ENCODE measurements around the gene BSND. TPM values are rescaled to one million over a fixed set of nuclear protein-coding genes. Genes with fewer than 3 reads are reported as not detected.
A peak's percentile ranks its signal among the peaks of the same experiment; 100 is the strongest.

BSND gene
- total and polyA plus RNA-seq, 9 of the 15 experiments (the other 6 are each of a cell fraction or from before 2014, with no cell fraction given): not detected

DNA sequence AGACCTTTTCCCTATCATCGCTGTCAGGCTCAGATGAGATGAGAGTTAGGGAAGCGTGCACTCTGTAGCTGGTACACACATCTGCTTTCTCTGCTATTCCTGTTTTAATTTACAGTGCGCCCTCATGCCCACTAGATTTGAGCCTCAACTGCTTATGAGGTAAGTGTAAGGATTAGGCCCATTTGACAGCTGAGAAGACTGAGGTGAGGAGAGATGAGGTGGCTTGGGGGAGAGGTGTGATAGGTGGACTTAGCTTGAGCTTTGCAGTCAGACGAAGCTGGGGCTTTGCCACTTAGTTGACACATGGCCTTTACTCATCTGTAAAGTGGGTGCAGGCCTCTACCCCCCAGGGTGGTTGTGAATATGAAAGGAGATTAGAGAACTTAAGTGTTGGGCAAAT, 9.8 kb upstream of the BSND start (continued):
- TF ChIP-seq KDM1A (IDR thresholded peaks at IDR 0.05): 0 out of 4 replicates have a peak, but pooled peaks of 1 of the 2 experiments have one; percentile 25
- no peak for TF ChIP-seq ZNF511 (CRISPR knock-in tag; IDR thresholded peaks at IDR 0.05)
- TF ChIP-seq ADNP (tag; IDR thresholded peaks at IDR 0.05): peak; percentile 63; the same call in 1 of the 2 replicates
- TF ChIP-seq BCOR (IDR thresholded peaks at IDR 0.05): peak; percentile 78
- no peak for TF ChIP-seq ZNF431 (CRISPR knock-in tag; IDR thresholded peaks at IDR 0.05)
- no peak for TF ChIP-seq ZZZ3 (IDR thresholded peaks at IDR 0.05)
- TF ChIP-seq RBM25 (IDR thresholded peaks at IDR 0.05; ENCODE audit: low read depth, low read length, severe bottlenecking): peak; percentile 81

- Histone ChIP-seq H3K9me1 (ENCODE audit: control insufficient read depth, insufficient read depth, low read length) (no peaks in the 10 kb centered on the region), H3K9me3 (replicated peaks; ENCODE audit: control insufficient read depth, insufficient read depth, low read depth, low read length) (no peaks in the 10 kb centered on the region; the same call in 1 of the 2 replicates), H3K36me3 (ENCODE audit: control insufficient read depth, insufficient read depth, low read length) (no peaks in the 10 kb centered on the region), H3K4me1 (replicated peaks in 1 of 2; ENCODE audit: control insufficient read depth in 2 of 2, insufficient read depth in 2 of 2, low read length in 2 of 2) (peaks cover 0 to 12% of the 10 kb centered on the region in 2 experiments; a peak in 2 of 5 replicates), H3K4me2 (ENCODE audit: insufficient read depth, low read length) (no peak overlapping the region), H3K27me3 (ENCODE audit: control insufficient read depth in 2 of 2, insufficient read depth in 2 of 2, low read length in 2 of 2) (peaks cover 20 to 76% of the 10 kb centered on the region in 2 experiments; a peak in 4 of 5 replicates), H3K4me3 (no peak overlapping the region), H3K27ac (ENCODE audit: extremely low read depth, low read depth, low read length) (no peak overlapping the region), H4K20me1 (replicated peaks; ENCODE audit: control insufficient read depth, insufficient read depth, low read length) (peaks cover 5% of the 10 kb centered on the region; the same call in 1 of the 2 replicates), H2AFZ (ENCODE audit: low read depth, low read length) (no peak overlapping the region), H3K9ac (ENCODE audit: insufficient read depth in 1 of 2, low read depth in 2 of 2, low read length in 2 of 2) (no peak overlapping the region), H3K79me2 (ENCODE audit: control insufficient read depth, insufficient read depth, low read length) (no peaks in the 10 kb centered on the region)
- ATAC-seq (no peak), FAIRE-seq (no peak), DNase-seq (ENCODE audit: extremely low read depth in 1 of 4, low spot score in 3 of 4) (no peak)
- 8% methylated on average over 8 of the region's 8 CpGs for WGBS (ENCODE audit: insufficient coverage, low coverage, missing lambda C conversion rate)
- ChIA-PET POLR2A (interaction anchor here (0.7 to 1.0 kb wide), 2 partner anchors 21 to 40 kb away, joined by 3 read pairs; no protein-coding TSS in a partner anchor), CTCF (ENCODE audit: low intra/inter-chr PET ratio) (no interaction called here)
- in situ Hi-C loops (cut with MboI) (no loop called here), intact Hi-C loops (cut with micrococcal nuclease) (no loop called here)
- no TSS peak for BruUV-seq (replicated peaks)
- TF ChIP-seq SFPQ (IDR thresholded peaks at IDR 0.05; ENCODE audit: low read depth, low read length) (no peak), ATF7 (IDR thresholded peaks at IDR 0.05) (no peak), BRF2 (IDR thresholded peaks at IDR 0.05; ENCODE audit: borderline replicate concordance, insufficient read depth, insufficient read length) (no peak), NEUROD1 (IDR thresholded peaks at IDR 0.05; ENCODE audit: borderline replicate concordance, low read depth, low read length, partially characterized antibody) (no peak), SNRNP70 (optimal IDR thresholded peaks at IDR 0.05; ENCODE audit: low read depth, low read length) (no peak), CBFB (CRISPR knock-in tag; IDR thresholded peaks at IDR 0.05) (no peak), STAG1 (CRISPR knock-in tag; IDR thresholded peaks at IDR 0.05; ENCODE audit: borderline replicate concordance) (no peak)
Measured at GRCh38 chr1:54989473-54989872, 9.3 kb upstream of the BSND start.
